A673 (cell line): Measurements from ENCODE around the gene HELZ. TPM values are rescaled to one million over a fixed set of nuclear protein-coding genes. Genes with fewer than 3 reads are reported as not detected.

Experiments used
- BruUV-seq: library from RNA; stranded (reverse); fragments of 400-500 nt; replicated peaks from 2 replicates; lab custom pipeline; 2021; lab: Mats Ljungman, UMichigan
- CTCF ChIA-PET: fragments of 300-600 bp; sonication (Branson Sonifier 250); formaldehyde crosslinking; loops from one replicate; lab custom pipeline; 2022; ENCODE audit warnings: antibody characterized with exemption; lab: Charles Lee
- POLR2A ChIA-PET: fragments of 300-600 bp; sonication (Branson Sonifier 250); formaldehyde crosslinking; loops from one replicate; lab custom pipeline; 2022; ENCODE audit warnings: antibody characterized with exemption; ENCODE audit not compliant: low non-redundant PET; lab: Charles Lee
- DNase-seq: peaks from one replicate; pipeline ENCODE4 v3.0.0-alpha.2; 2015; ENCODE audit warnings: low spot score
- H3K27ac ChIP-seq: fragments of 200-600 bp; sonication (generic); 2 replicates; pipeline ENCODE4 v1.5.1; 2016; ENCODE audit warnings: mixed run types, low read depth, mild to moderate bottlenecking, mixed read lengths, antibody characterized with exemption, low read length; ENCODE audit not compliant: poor library complexity, severe bottlenecking
- H3K27me3 ChIP-seq: fragments of 200-600 bp; sonication (generic); replicated peaks from 2 replicates; pipeline ENCODE4 v1.6.1; 2017; ENCODE audit warnings: mixed run types, low read depth, mild to moderate bottlenecking, mixed read lengths, antibody characterized with exemption, low read length; ENCODE audit not compliant: insufficient read depth, poor library complexity
- H3K36me3 ChIP-seq: fragments of 200-600 bp; sonication (generic); 2 replicates; pipeline ENCODE4 v1.6.1; 2016; ENCODE audit warnings: mixed run types, mild to moderate bottlenecking, mixed read lengths, antibody characterized with exemption, low read length; ENCODE audit not compliant: insufficient read depth, poor library complexity, severe bottlenecking
- H3K4me1 ChIP-seq: fragments of 200-600 bp; sonication (generic); 2 replicates; pipeline ENCODE4 v1.6.1; 2017; ENCODE audit warnings: mixed run types, mild to moderate bottlenecking, mixed read lengths, antibody characterized with exemption, low read length; ENCODE audit not compliant: insufficient read depth, poor library complexity, severe bottlenecking
- H3K4me3 ChIP-seq: fragments of 200-600 bp; sonication (generic); 2 replicates; pipeline ENCODE4 v1.5.1; 2016; ENCODE audit warnings: low read depth, mixed run types, mild to moderate bottlenecking, mixed read lengths, low read length; ENCODE audit not compliant: poor library complexity, severe bottlenecking
- H3K9me3 ChIP-seq: fragments of 200-600 bp; sonication (generic); 2 replicates; pipeline ENCODE4 v1.6.1; 2016; ENCODE audit warnings: mixed run types, low read depth, mild to moderate bottlenecking, mixed read lengths, antibody characterized with exemption, low read length; ENCODE audit not compliant: poor library complexity, severe bottlenecking
- CTCF ChIP-seq: fragments of 300-800, 200-600 bp; sonication (generic); conservative IDR thresholded peaks from 2 replicates; pipeline ENCODE4 v1.5.1; 2017; ENCODE audit warnings: low read depth, mild to moderate bottlenecking, antibody characterized with exemption, low read length, moderate library complexity, mixed read lengths
- EZH2 ChIP-seq: fragments of 200-600 bp; sonication (generic); IDR thresholded peaks from 2 replicates; pipeline ENCODE4 v1.6.1; 2017; ENCODE audit warnings: borderline replicate concordance, low read depth, mild to moderate bottlenecking, mixed read lengths, antibody characterized with exemption, low read length; ENCODE audit not compliant: poor library complexity, severe bottlenecking
- intact Hi-C: fragments of 100-400 bp; cut with micrococcal nuclease; formaldehyde crosslinking; loops from one replicate; pipeline ENCODE4 v1.10.0; 2022; ENCODE audit not compliant: unreplicated experiment
- total RNA-seq: library from RNA; stranded (reverse); gene quantifications from 2 replicates; pipeline ENCODE4 v1.2.3, GENCODE V29; 2021

HELZ gene
- total RNA-seq, 1 experiment from 2014 or later = 57.3 TPM

DNA sequence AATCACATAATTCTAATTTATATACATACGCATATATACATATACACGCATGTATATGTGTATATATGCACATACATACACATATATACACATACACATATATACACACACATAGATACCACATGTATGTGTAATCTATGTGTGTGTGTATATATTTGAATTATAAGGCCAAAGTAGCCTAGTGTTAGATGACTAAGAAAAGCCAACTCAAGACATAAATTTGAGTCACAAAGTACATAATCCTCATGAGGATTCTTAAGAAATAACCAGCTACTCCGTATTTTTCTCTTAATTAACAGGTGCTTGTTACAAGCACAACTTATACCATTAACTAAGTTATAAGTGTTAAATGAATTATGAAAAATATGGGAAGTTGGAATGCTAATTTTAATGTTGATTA, 115.7 kb downstream of the HELZ start:
- Histone ChIP-seq H3K9me3 (no peaks in the 10 kb centered on the region), H3K27me3 (no peaks in the 10 kb centered on the region), H3K4me1 (peaks cover 23% of the 10 kb centered on the region), H3K4me3 (no peak overlapping the region), H3K27ac (no peak overlapping the region), H3K36me3 (no peaks in the 10 kb centered on the region)
- intact Hi-C loops = no loop called here
- POLR2A ChIA-PET = no interaction called here
- BruUV-seq = no TSS peak
- CTCF ChIA-PET = no interaction called here
- TF ChIP-seq CTCF (no peak), EZH2 (no peak)
- no peak for DNase-seq

DNA sequence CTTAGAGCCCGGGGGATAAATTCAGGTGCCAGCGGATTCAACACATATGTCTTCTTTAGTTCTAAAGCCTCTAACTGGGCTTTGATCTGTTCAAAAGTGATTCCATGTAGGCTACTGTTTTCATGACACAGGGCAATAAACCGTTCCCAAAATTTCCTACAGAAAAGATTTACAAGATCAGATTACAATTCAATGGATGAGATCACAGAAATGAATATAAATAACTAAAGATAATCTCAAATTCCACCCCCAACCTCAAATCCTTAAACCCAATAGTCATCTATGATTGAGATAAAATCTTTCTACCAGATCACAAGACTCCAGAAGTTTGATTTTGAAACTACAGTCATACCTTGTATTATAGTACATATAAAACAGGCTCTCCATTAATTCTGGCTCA, 116.3 kb downstream of the HELZ start:
- ChIA-PET POLR2A (no interaction called here), CTCF (no interaction called here)
- no TSS peak for BruUV-seq
- no peak overlapping the region for H3K27ac ChIP-seq
- DNase-seq = no peak
- TF ChIP-seq CTCF (no peak), EZH2 (no peak)
- peaks cover 3% of the 10 kb centered on the region for H3K36me3 ChIP-seq
- intact Hi-C loops = no loop called here
- no peaks in the 10 kb centered on the region for H3K9me3 ChIP-seq
- peaks cover 29% of the 10 kb centered on the region for H3K4me1 ChIP-seq
- H3K4me3 ChIP-seq = no peak overlapping the region
- H3K27me3 ChIP-seq = no peaks in the 10 kb centered on the region

DNA sequence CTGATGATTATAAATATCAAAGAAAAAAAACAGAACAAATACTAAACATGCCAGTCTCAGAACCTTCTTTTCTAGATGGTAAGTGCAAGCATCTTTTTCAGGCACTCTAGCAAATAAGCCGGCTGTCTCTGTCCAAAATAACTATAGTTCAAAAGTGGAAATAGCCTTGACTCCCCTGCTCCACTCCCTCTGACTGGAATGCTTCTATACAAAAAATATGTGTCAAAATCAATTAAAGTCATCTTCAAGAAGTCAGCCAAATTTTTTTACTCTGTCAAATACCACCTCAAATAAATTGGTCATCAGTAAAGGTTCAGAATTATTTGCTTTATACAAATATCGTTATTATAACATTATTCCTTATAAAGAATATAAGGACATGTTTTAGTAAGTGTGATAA, 117.1 kb downstream of the HELZ start:
- Histone ChIP-seq H3K4me3 (no peak overlapping the region), H3K4me1 (peaks cover 36% of the 10 kb centered on the region), H3K27me3 (no peaks in the 10 kb centered on the region), H3K9me3 (no peaks in the 10 kb centered on the region), H3K27ac (no peak overlapping the region), H3K36me3 (peaks cover 8% of the 10 kb centered on the region)
- ChIA-PET CTCF (no interaction called here), POLR2A (no interaction called here)
- no peak for TF ChIP-seq EZH2
- TF ChIP-seq CTCF = no peak
- BruUV-seq = no TSS peak
- intact Hi-C loops = no loop called here
- no peak for DNase-seq
